ENCODE data around the gene ASTN2.

The ASTN2 gene

DNA sequence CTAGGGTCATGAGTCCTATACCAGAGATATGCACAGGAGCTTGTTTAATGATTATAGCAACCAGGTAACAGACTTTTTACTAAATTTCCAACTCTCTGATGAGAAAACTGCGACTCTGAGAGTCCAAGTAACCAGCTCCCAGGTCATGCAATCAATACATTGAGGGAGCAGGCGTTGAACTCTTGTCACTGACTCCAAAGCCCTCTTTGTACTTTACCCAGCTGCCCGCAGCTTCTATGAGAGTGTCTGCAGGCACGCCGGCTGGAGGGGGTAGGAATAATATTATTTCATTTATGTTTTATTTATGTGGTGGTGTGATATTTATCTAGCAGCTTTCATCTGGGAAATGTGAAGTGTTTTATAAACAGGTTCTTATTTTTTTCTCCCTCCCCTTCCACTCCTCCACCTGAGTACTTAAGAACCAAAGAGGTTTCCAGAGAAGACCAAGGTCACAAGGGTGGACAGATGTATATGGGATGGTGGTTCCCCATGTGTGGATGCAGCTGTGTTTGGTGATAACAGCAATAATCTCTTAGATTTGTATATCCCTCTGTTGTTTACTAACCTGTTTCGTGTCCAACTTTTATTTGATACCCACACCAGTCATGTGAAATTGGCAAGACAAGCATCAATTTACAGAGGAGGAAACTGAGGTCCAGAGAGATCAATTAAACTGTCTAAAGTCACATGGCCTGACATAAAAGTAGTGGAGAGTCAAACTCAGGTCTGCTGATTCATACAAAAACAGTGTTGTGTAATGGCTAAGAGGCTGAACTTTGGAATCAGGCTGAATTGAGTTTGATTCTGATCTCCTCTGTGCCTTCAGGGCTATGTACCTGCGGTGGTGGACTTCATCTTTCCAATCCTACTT is 867.9 kb downstream of the ASTN2 start:
- no peak for DNase-seq

DNA sequence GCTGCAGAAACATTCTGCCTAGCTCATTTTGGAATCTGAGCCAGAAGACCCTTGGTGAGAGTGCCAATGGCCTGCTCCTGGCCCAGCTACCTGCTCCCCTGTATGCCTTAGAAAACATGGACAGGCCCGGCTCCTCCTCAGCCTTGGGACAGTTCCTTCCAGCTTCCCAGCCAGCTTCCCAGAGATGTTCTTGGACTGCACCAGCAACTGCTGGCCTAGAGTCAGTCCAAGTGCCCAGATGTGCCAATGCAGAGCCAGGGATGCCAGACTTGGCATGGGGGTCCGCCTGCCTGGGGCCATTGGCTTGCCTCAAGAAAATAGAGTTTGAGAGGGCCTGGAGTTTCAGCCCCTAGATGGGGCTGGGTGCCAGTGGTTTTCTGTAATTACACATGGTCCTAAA is 870.0 kb downstream of the ASTN2 start:
- DNase-seq: no peak

DNA sequence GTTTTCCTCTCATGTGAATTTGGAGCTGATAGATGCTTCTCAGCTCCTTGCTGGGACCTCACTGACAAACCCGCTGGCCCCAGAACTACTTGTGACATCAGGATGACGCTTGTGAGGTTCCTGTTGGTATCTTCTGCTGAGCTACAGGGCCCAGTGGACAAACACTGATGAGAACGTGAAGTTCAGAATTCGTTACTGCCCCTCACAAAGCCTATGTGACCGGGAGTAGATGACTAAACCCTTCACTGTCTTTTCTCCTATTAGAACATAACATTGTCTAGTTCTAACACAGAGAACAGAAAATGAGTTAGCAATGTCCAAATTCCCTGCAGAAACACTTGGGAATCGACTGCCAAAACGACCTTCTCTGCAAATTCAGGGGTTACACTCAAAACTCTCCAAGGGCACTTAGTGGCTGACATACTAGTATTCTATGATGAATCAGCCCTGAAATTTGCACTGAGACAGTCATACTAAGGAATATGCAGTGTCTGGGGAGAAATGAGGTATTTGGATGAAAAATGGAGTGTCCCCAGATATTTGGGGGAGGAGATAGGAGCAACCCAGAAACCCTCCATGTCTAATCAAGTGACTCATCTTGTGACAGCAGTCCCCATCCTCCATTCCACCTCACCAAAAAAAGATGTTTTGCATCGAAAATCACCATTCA is 871.0 kb downstream of the ASTN2 start:
- no peak for DNase-seq

DNA sequence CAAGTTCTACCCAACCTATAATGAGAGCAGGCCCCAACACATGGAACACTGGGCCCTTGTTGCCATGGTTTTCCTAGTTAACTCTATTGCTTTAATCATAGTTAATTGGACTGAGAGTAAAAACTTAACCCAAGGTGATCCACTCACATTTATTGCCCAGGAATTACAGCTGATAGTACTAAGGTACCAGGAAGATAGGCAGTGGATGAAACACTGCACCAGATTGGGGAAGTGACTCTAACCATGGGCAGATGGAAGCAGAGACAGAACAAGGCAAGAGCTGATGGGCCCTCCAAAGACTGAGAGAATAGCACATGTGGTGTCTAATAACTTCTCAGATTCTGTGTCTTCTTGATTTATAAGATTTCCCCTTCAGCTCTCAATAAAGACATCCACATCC is 873.5 kb downstream of the ASTN2 start:
- no peak for DNase-seq

DNA sequence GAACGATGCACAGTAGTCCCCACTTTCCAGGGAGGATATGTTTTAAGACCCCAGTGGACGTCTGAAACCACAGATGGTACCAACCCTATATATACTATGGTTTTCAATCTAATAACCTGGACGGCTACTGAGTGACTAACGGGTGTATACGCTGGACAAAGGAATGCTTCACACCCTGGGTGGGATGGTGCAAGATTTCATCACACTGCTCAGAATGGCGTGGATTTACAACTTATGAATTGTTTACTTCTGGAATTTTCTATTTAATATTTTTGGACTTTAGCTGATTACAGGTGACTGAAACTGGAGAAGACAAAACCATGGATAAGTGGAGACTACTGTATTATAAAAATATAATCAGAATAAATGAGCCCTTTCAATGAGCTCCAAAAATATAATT is 875.3 kb downstream of the ASTN2 start:
- no peak for DNase-seq

DNA sequence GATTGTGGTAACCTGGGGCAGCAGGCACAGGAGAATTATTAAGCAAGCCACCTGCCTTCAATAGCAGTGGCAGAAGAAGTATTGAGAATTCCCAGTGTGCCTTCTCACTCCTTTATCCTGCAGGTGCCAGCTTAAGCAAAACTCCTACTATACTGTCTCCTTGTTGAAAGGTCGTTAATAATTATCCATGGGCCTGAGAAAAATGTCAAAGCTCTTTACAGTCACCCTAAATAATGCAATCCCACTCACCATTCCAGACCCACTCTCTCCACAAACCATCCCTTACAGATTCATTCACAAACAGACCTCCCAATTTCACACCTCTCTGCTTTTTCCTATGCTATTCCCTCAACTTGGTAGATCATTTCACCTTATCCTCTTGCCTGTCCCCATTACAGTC is 889.2 kb downstream of the ASTN2 start:
- no peak for DNase-seq

DNA sequence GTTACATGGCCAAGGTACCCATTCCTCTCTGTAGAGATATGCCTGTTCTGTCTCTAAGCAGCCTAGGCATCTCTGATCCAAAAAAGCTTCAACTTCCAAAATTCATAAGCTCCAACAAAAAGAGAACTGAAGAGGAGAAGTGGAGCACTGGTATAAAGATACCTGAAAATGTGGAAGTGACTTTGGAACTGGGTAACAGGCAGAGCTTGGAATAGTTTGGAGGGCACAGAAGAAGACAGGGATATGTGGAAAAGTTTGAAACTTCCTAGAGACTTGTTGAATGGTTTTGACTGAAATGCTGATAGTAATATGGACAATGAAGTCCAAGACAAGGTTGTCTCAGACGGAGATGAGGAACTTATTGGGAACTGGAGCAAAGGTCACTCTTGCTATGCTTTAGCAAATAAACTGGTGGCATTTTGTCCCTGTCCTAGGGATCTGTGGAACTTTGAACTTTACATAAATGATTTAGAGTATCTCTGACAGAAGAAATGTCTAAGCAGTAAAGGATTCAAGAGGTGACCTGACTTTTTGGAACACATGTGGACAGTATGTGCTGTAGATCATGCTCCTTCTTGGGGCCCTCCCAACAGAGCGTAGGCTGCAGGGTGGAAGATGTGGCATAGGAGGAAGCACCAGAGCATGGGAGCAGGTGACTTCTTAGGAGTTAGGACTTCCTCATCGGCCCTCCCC is 889.9 kb downstream of the ASTN2 start:
- no peak for DNase-seq

DNA sequence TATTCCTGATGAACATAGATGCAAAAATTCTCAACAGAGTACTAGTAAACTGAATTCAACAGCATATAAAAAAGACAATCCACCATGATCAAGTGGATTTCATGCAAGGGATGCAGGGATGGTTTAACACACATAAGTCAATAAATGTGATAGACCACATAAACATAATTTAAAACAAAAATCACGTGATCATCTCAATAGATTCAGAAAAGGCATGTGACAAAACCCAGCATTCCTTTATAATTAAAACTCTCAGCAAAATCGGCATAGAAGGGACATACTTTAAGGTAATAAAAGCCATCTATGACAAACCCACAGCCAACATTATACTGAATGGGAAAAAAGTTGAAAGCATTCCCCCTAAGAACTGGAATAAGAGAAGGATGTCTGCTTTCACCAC is 894.6 kb downstream of the ASTN2 start:
- no peak for DNase-seq

DNA sequence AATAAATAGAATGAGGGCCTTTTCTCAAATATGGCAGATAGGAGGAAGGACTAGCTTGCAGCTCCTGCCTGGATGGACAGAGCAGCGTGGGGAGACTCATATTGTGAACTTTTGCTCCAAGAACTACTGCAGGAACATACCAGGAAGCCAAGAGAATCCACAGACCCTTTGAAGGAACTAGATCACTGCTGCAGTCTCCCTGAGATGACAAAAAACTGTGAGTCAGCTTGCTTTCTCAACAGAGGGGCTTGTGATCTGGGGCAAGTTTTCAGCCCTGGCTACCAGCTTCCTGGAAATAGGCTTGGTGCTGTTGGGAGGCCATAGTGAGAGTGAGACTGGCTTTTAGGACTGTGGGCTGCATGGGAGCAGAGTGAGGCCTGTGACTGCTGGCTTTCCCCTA is 898.4 kb downstream of the ASTN2 start:
- DNase-seq: no peak

DNA sequence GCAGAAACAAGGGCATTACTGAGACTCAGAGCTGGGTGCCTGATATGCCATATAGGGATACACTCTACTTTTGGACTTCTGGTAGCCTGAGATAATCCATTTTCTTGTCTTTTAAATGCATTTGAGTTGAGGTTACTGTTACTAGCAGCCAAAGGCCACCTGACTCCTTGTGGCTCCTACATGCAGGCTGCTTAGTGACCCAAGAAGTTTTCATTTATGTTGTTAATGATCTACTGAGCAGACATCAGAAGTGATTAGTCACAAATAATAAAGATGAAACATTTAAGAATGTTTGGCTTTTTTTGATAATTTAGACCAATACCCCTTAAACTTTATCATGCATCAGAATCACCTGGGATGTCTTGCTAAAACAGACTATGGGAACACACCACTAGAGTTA is 899.3 kb downstream of the ASTN2 start:
- no peak for DNase-seq

DNA sequence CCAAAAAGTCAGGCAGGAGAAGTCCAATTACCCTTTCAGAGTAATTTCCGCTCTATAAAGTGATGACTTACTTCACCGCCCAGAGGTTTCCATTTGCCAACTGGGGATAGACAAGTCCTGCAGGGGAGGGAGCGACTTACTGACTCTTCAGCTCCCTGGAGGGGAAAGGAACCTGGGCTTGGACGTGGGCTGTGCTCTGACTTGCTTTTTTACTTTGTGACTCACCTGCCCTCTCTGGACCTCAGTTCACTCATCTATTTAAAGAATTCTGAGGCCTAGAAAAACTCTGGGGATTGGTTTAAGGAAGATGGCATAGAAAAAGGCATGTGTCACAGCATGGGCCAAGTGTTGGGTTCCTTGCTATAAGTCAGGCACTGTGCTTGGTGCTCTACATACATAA is 908.2 kb downstream of the ASTN2 start:
- no peak for DNase-seq

DNA sequence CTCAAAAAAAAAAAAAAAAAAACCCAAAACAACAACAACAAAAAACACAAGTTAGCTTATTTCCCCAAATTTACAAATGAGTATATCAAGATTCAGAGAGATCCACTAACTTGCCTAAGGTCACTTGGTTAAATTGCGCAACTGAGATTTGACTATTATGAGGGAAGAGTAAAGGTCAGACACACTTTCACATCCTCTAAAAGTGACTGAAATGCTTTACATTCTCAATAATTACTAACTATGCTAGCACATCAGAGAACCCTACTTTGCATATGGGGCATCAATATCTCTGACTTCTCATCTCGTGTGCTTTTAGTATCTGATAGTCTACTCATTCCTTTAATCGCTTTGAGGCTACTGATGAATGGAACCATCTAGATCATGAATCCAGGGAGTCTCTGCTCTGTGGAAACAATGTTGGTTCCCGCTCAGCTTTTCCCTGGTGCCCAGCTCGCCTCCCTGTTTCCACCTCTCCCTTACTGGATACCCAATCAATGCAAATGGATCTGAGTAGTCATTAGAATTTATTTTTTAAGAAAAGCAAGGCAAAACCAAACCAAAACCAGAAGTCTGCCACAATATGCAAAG is 909.9 kb downstream of the ASTN2 start:
- no peak for DNase-seq

DNA sequence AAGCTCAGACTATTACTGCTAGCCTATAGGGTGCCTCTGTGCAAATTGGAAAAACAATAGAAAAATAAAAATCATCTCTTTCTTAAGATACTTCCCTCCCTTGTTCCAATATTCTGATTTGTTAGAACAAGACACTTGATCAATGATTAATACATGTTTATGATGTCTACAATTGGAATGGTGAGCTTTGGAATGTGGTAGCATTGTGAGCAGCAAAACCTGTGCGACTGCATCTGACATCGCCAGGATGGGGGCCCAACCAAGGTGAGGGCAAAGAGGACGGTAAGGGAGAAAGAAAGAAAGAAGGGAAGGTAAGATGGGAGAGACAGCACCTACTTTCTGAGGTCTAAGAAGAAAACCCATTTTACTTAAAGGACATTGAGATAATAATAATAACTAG is 910.8 kb downstream of the ASTN2 start:
- DNase-seq: no peak

DNA sequence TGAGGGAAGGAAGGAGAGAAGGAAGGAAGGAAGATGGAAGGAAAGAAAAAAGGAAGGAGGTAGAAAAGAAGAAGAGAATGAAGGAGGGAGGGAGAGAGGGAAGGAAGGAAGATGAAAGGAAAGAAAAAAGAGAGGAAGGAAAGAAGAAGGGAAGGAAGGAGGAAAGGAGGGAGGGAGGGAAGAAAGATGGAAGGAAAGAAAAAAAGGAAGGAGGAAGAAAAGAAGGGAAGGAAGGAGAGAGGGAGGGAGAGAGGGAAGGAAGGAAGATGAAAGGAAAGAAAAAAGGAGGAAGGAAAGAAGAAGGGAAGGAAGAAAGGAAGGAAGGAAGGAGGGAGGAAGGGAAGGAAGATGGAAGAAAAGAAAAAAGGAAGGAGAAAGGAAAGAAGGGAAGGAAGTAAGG is 912.1 kb downstream of the ASTN2 start:
- no peak for DNase-seq

DNA sequence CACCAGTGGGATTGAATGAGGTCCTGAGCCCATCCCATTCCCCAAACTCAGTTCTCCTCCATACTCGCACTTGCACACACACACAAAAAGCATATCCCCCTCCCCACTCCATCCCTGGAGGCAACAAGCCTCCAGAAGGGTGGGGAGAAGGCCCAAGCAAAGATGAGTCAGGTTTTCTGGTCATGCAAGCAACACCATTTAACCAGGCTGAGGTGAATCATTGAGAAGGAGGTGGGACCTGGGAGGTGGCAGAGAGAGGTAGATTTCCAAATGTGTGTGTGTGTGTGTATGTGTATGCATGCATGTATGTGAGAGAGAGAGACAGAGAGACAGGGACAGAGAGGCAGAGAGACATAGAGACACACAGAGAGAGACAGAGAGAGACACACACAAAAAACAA is 913.0 kb downstream of the ASTN2 start:
- no peak for DNase-seq

DNA sequence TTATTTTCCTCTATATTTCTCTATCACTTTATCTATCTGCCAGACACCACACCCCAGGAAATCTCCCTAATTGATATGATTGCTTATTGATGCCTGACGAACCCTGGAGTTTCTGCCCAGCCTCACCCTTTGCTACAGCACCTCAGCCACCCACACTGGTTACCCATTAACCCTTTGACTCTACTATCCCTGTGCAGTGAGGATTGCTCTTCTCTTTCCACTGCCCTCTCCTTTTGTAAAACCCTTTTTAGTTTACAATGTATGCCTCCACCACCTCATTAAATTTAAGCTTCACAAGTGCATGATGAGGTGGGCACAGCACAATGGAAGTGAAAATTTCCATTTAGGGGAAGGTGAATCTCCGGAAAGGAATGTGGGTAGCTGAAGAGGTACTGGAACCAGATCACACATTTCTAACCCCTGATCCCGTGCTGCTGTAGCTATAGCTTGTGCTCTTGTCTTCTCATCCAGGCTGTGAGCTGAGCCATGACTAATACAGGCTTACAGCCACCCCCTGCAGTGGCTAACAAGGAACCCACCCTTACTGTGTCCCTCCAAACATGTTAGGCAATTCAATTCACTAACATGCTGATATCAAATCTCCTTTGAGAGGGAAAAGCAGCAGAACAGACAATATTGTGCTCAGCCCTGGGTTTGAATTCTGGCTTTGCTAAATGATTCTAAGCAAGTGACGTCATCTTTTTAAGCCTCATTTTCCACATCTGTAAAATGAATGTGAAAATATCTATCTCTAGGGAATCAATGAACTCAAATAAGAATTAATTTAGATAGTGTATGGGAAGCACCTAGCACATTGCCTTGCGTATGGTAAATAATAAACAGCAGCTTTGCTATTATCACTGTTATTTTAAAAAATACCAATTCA is 914.6 kb downstream of the ASTN2 start:
- DNase-seq: no peak

DNA sequence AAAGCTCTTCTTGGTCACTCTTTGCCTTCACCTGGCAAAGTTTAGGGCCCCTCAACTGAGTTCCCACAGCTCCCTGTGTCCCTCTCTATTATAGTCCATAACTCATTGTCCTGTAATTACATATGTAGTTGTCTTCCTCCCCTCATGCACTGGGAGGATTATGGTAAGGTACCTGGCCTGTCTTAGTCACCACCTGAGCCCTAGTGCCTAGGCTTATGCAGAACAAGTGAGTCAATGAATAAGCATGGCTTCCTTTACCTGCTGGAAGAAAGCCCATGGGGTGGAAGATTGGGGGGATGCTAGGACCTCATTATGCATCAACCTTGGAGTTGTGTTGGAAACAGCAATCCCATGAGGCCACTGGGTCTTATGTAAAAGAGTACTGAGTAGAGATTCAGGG is 915.4 kb downstream of the ASTN2 start:
- DNase-seq: no peak

DNA sequence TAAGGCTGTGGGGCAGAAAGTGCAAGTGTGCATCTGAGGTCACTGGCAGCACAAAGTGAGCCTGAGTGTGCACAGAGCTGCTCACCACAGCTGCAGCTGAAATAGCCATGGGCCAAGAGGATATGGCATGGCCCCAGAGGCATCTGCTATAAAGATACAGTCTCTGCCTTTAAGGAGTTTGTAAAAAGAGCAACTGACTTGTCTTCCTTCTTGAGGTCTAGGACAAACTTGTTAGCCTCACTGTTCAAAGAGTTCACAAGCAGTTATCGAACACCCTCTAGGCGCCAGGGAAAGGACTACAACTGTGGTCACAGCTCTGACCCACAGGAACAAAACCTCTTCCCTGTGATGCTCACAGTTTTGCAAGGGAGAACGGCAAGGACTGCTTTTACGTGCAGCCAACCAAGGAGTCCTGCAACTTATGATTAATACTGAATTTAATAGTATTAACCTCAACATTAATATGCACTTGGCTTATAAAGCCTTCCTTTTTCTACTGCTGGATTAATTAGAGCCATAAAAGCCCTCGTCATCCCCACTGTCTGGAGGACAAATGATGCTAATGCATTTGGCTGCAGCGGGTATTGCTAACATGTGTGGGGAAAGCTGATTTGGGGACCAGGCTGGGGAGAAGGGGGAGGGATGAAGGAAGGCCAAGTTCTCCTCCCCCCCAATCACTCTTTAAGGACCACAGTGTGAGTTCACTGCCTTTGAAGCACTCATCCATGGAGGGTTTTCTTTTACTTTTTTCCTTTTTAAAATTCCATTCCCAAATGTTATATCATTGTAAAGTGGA is 917.6 kb downstream of the ASTN2 start:
- DNase-seq: no peak

DNA sequence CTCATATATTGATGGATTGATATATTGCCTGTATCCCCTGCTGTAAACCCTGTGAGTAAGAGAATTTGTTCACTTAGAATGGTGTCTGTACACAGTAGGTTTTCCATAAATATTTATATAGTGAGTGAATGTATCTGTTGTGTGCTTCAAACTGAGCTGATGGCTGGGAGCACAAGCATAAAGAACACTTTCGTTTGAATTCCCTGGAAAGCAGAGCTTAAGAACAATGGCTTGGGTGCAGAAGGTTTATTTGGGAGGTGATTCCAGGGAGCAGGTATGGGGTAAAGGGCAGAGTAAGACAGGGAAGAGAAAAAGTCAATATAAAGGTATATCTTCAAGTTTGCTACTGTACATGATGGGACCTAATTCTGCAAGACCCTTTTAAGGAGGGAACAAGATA is 918.7 kb downstream of the ASTN2 start:
- no peak for DNase-seq

DNA sequence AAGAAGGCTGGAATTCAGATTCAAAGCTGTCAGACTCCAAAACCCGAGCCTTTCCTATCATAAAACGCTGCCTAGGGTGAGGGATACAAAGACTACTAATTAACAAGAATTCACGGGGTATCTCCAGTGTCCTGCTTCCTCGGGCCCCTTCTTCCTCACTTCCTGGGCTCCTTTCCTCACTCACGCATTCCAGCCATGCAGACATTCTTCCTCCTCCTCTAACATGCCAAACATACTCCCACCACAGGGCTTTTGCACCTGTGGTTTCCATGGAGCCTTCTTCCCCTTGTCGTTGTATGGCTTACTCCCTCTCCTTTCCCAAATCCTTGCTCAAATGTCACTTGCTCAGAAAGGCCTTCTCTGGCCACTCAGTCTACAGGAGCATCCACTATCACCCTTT is 919.1 kb downstream of the ASTN2 start:
- no peak for DNase-seq

DNA sequence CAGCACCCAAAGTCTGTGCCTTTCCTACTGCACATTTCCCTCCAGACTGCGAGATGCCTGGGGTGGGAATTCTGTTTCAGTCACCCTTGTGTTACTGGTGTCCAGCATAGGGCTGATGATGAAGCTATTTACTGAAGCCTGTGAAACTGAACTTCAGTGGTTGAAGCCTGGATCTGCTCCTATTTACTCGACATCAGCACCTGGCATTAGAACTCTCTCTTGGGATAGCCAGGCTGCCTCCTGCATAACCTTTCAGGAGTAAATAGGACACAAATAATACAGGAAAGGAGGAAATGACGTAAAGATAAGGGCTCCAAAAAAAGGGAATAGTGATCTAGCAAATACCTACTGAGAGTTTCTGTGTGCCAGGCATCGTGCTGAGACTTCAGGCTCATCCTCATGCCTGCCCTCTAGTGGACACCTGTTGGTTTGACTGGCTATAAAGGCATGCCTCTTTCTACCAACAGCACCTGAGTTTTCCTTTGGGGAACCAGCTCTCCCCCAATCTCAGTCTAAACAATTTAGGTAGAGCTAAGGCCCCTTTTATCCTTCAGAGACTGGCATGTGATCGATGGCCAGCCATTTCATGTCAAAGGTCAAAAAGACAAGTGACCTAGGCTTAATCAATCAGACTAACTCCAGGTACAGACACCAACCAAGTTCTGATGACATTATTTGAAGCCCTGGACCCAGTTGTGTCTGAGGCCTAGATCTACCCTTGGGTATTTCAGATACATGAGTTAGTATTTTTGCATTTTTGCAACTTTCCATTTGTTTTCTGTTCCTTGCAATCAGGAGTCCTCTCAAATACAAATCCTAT is 919.8 kb downstream of the ASTN2 start:
- DNase-seq: no peak

All from NCI-H2081 treated with DMSO at 0.1 percent for 48 hours (cell line).